DMS114 treated with DMSO at 0.1 percent for 48 hours (cell line): ENCODE data around the gene SHH.
"Not testable (repeated sequence)": the region's sequence is repeated elsewhere in the genome, so short reads cannot be mapped to it uniquely, and the experiment has no call there.

ENCODE experiments used
- DNase-seq: peaks from one replicate; lab custom pipeline; 2025; ENCODE audit not compliant: unreplicated experiment; lab: John Stamatoyannopoulos, UW

The SHH gene

GRCh38 chr7:155843426-155844018, 31.3 kb upstream of the SHH start:
- no peak for DNase-seq

- DNase-seq: no peak
Observed at GRCh38 chr7:155842496-155843265, 30.4 kb upstream of the SHH start.

- DNase-seq: no peak
Observed at GRCh38 chr7:155840909-155841308, 28.6 kb upstream of the SHH start.

GRCh38 chr7:155840262-155840885, 28.1 kb upstream of the SHH start:
- DNase-seq: no peak

- no peak for DNase-seq
Observed at GRCh38 chr7:155839461-155839860, 27.2 kb upstream of the SHH start.

- DNase-seq: not testable (repeated sequence)
Observed at GRCh38 chr7:155838312-155838711, 26.0 kb upstream of the SHH start.

- DNase-seq: no peak
Observed at GRCh38 chr7:155837126-155837479, 24.8 kb upstream of the SHH start.

GRCh38 chr7:155836216-155837125, 24.2 kb upstream of the SHH start:
- DNase-seq: no peak

- DNase-seq: no peak
Observed at GRCh38 chr7:155835446-155836215, 23.4 kb upstream of the SHH start.

GRCh38 chr7:155834486-155835048, 22.3 kb upstream of the SHH start:
- DNase-seq: no peak

GRCh38 chr7:155833651-155834050, 21.4 kb upstream of the SHH start:
- DNase-seq: no peak

- no peak for DNase-seq
Observed at GRCh38 chr7:155832581-155832981, 20.3 kb upstream of the SHH start.

- DNase-seq: no peak
Observed at GRCh38 chr7:155831807-155832524, 19.7 kb upstream of the SHH start.

- no peak for DNase-seq
Observed at GRCh38 chr7:155830961-155831806, 18.9 kb upstream of the SHH start.

- DNase-seq: no peak
Observed at GRCh38 chr7:155829796-155830470, 17.7 kb upstream of the SHH start.

GRCh38 chr7:155825336-155825735, 13.1 kb upstream of the SHH start:
- DNase-seq: no peak

- no peak for DNase-seq
Observed at GRCh38 chr7:155824227-155824886, 12.1 kb upstream of the SHH start.

- no peak for DNase-seq
Observed at GRCh38 chr7:155821851-155822250, 9.6 kb upstream of the SHH start.
